Epithelial cell of esophagus (primary cell): ENCODE measurements around the gene BFSP1.

Experiments
- DNase-seq: peaks from one replicate; pipeline ENCODE4 v3.0.0; 2010; ENCODE audit warnings: low read depth
- H3K4me3 ChIP-seq: 2 replicates; pipeline ENCODE4 v1.5.1; 2011; ENCODE audit warnings: mild to moderate bottlenecking, low read length, control low read depth
- CTCF ChIP-seq: IDR thresholded peaks from 2 replicates; pipeline ENCODE4 v1.5.1; 2011; ENCODE audit warnings: low read depth, mild to moderate bottlenecking, low read length, control low read depth, inconsistent platforms; ENCODE audit not compliant: insufficient read depth; ENCODE audit errors: missing control alignments

BFSP1 gene

GRCh38 chr20:17480696-17481095 lies 50.5 kb downstream of the BFSP1 start:
- no peak for TF ChIP-seq CTCF
- H3K4me3 ChIP-seq, result no peak overlapping the region
- DNase-seq, result no peak

- no peak overlapping the region for H3K4me3 ChIP-seq
- no peak for TF ChIP-seq CTCF
- no peak for DNase-seq
These were observed 52.0 kb downstream of the BFSP1 start for GRCh38 chr20:17479063-17479657.

GRCh38 chr20:17473659-17474058 lies 57.5 kb downstream of the BFSP1 start:
- no peak overlapping the region for H3K4me3 ChIP-seq
- no peak for TF ChIP-seq CTCF
- DNase-seq, result no peak

GRCh38 chr20:17471606-17472187 lies 59.5 kb downstream of the BFSP1 start:
- H3K4me3 ChIP-seq, result no peak overlapping the region
- DNase-seq, result no peak
- no peak for TF ChIP-seq CTCF

- H3K4me3 ChIP-seq, result no peak overlapping the region
- DNase-seq, result no peak
- TF ChIP-seq CTCF, result no peak
These were observed 60.2 kb downstream of the BFSP1 start for GRCh38 chr20:17470973-17471372.

GRCh38 chr20:17470521-17470920 lies 60.7 kb downstream of the BFSP1 start:
- H3K4me3 ChIP-seq, result no peak overlapping the region
- no peak for DNase-seq
- TF ChIP-seq CTCF, result no peak
